Measurements from ENCODE around the gene SOX5. TPM values are rescaled to one million over a fixed set of nuclear protein-coding genes. Genes with fewer than 3 reads are reported as not detected.

SOX5 gene
- total and polyA plus RNA-seq, 2 donors (not counting 1 experiment from before 2014, with no cell fraction given), result 3.9 to 17.2 TPM

DNA sequence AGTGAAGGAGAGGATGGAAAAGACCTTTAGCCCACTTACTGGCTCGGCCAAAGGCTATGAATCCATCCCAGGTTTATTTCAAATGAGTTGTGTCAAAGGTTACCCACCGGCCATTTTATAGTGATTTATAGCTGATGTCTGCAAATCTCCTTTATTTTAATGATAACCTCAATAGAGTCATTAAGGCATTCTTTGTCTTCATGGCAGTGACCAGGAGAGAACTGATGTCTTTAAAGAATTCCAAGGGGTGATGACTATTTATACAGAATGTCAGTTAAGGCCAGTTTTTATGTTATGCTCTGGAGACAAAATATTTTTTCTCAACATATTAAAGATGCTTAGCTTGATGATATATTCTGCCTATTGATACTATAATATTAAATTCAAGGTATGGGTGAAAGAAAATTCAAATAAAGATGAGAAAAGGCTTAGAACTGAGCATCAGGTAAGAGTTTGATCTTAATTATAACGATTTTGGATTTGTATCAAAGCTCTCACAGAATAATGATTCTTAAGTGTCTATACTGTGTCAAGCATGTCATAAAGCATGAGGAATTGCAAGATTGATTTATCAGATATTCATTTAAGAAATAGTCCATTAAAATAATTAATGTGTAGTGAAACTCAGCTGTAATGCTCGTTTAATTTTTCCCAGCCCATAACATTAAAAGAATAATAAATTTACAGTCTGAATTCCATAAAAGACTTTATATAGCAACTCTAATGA is 361.5 kb downstream of the SOX5 start:
- no peaks in the 10 kb centered on the region for H3K9me3 Mint-ChIP-seq (ENCODE audit: insufficient read depth)
- H3K4me1 ChIP-seq (ENCODE audit: control insufficient read depth in 2 of 2, insufficient read depth in 2 of 2, low read length in 2 of 2), result no peaks in the 10 kb centered on the region
- CTCF ChIA-PET, result no interaction called here
- no peaks in the 10 kb centered on the region for H3K79me2 ChIP-seq (ENCODE audit: control insufficient read depth, insufficient read depth, low read length)
- no peaks in the 10 kb centered on the region for H3K27me3 ChIP-seq (replicated peaks in 1 of 4; ENCODE audit: control extremely low read depth in 1 of 4, control insufficient read depth in 3 of 4, insufficient read depth in 4 of 4, low read length in 3 of 4)
- H3K27ac Mint-ChIP-seq, result no peak overlapping the region
- intact Hi-C loops (cut with micrococcal nuclease), result no loop called here
- H3K4me3 ChIP-seq (ENCODE audit: control extremely low read depth in 1 of 5, extremely low read depth in 1 of 5, insufficient read depth in 1 of 5, low read depth in 2 of 5, low read length in 4 of 5), result no peak overlapping the region
- POLR2A ChIA-PET, result no interaction called here
- H3K9me3 ChIP-seq (ENCODE audit: control extremely low read depth in 1 of 3, control insufficient read depth in 2 of 3, insufficient read depth in 1 of 3, low read length in 2 of 3), result no peaks in the 10 kb centered on the region
- no peak overlapping the region for H3K4me3 Mint-ChIP-seq
- no peak overlapping the region for H3K4me2 ChIP-seq (replicated peaks; ENCODE audit: low read depth, low read length, poor library complexity, severe bottlenecking)
- WGBS (ENCODE audit: insufficient coverage), result no CpG with 5 or more reads among the region's 4 CpGs
- TF ChIP-seq, protein P1, sequence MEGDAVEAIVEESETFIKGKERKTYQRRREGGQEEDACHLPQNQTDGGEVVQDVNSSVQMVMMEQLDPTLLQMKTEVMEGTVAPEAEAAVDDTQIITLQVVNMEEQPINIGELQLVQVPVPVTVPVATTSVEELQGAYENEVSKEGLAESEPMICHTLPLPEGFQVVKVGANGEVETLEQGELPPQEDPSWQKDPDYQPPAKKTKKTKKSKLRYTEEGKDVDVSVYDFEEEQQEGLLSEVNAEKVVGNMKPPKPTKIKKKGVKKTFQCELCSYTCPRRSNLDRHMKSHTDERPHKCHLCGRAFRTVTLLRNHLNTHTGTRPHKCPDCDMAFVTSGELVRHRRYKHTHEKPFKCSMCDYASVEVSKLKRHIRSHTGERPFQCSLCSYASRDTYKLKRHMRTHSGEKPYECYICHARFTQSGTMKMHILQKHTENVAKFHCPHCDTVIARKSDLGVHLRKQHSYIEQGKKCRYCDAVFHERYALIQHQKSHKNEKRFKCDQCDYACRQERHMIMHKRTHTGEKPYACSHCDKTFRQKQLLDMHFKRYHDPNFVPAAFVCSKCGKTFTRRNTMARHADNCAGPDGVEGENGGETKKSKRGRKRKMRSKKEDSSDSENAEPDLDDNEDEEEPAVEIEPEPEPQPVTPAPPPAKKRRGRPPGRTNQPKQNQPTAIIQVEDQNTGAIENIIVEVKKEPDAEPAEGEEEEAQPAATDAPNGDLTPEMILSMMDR (IDR thresholded peaks at IDR 0.05), result no peak
- TF ChIP-seq EZH2 (IDR thresholded peaks at IDR 0.05; ENCODE audit: borderline replicate concordance, insufficient read depth, low read depth, low read length, poor library complexity, severe bottlenecking), result no peak
- no peaks in the 10 kb centered on the region for H3K27me3 Mint-ChIP-seq
- no peaks in the 10 kb centered on the region for H3K4me1 Mint-ChIP-seq
- ATAC-seq (ENCODE audit: low read depth), result no peak
- H3K9ac ChIP-seq (ENCODE audit: low read length), result no peak overlapping the region
- no peaks in the 10 kb centered on the region for H3K36me3 ChIP-seq (replicated peaks in 1 of 2; ENCODE audit: control extremely low read depth in 1 of 2, control insufficient read depth in 1 of 2, extremely low read depth in 1 of 2, insufficient read depth in 2 of 2, low read length in 1 of 2)
- no peak overlapping the region for H3K27ac ChIP-seq (ENCODE audit: low read length in 2 of 2)
- H4K20me1 ChIP-seq (ENCODE audit: control insufficient read depth, insufficient read depth, low read length, poor library complexity, severe bottlenecking), result no peaks in the 10 kb centered on the region
- no peak overlapping the region for H2AFZ ChIP-seq (ENCODE audit: insufficient read depth, low read depth, low read length, poor library complexity, severe bottlenecking)
- no peak for DNase-seq

DNA sequence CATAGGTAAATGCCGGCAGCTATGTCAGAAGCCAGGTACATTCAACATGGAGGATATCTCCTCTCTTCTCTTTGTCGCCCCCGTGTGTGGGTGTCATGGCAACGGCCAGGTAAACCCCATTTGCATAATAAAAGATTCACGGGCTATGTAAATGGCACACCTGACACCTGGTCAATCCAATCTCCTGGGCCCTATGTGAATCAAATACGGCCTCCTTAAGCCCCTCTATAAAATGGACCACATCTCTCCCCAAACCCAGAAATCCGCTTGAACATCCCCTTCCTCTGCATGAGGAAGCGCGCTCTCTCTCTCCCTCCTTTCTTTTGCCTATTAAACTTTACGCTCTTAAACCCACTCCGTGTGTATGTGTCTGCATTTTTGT is 363.7 kb downstream of the SOX5 start:
- no peak overlapping the region for H3K9ac ChIP-seq (ENCODE audit: low read length)
- H3K4me3 ChIP-seq (ENCODE audit: control extremely low read depth in 1 of 5, extremely low read depth in 1 of 5, insufficient read depth in 1 of 5, low read depth in 2 of 5, low read length in 4 of 5), result no peak overlapping the region
- no peak for DNase-seq
- H3K36me3 ChIP-seq (replicated peaks in 1 of 2; ENCODE audit: control extremely low read depth in 1 of 2, control insufficient read depth in 1 of 2, extremely low read depth in 1 of 2, insufficient read depth in 2 of 2, low read length in 1 of 2), result no peaks in the 10 kb centered on the region
- H3K27ac ChIP-seq (ENCODE audit: low read length in 2 of 2), result no peak overlapping the region
- Mint-ChIP-seq H3K9me3 (ENCODE audit: insufficient read depth) (no peaks in the 10 kb centered on the region), H3K4me3 (no peak overlapping the region), H3K27ac (no peak overlapping the region), H3K4me1 (no peaks in the 10 kb centered on the region), H3K27me3 (no peaks in the 10 kb centered on the region)
- POLR2A ChIA-PET, result no interaction called here
- no peak overlapping the region for H3K4me2 ChIP-seq (replicated peaks; ENCODE audit: low read depth, low read length, poor library complexity, severe bottlenecking)
- WGBS (ENCODE audit: insufficient coverage), result 86% methylated on average over 7 of the region's 11 CpGs
- no peaks in the 10 kb centered on the region for H3K27me3 ChIP-seq (replicated peaks in 1 of 4; ENCODE audit: control extremely low read depth in 1 of 4, control insufficient read depth in 3 of 4, insufficient read depth in 4 of 4, low read length in 3 of 4)
- ATAC-seq (ENCODE audit: low read depth), result no peak
- CTCF ChIA-PET, result no interaction called here
- no peaks in the 10 kb centered on the region for H3K4me1 ChIP-seq (ENCODE audit: control insufficient read depth in 2 of 2, insufficient read depth in 2 of 2, low read length in 2 of 2)
- no peaks in the 10 kb centered on the region for H4K20me1 ChIP-seq (ENCODE audit: control insufficient read depth, insufficient read depth, low read length, poor library complexity, severe bottlenecking)
- intact Hi-C loops (cut with micrococcal nuclease), result no loop called here
- no peak overlapping the region for H2AFZ ChIP-seq (ENCODE audit: insufficient read depth, low read depth, low read length, poor library complexity, severe bottlenecking)
- TF ChIP-seq, protein P1 (IDR thresholded peaks at IDR 0.05), result no peak
- TF ChIP-seq EZH2 (IDR thresholded peaks at IDR 0.05; ENCODE audit: borderline replicate concordance, insufficient read depth, low read depth, low read length, poor library complexity, severe bottlenecking), result no peak
- no peaks in the 10 kb centered on the region for H3K79me2 ChIP-seq (ENCODE audit: control insufficient read depth, insufficient read depth, low read length)
- H3K9me3 ChIP-seq (ENCODE audit: control extremely low read depth in 1 of 3, control insufficient read depth in 2 of 3, insufficient read depth in 1 of 3, low read length in 2 of 3), result no peaks in the 10 kb centered on the region

All from B cell (primary cell).